Panc1 (cell line): ENCODE data around the gene COL26A1. TPM values are rescaled to one million over a fixed set of nuclear protein-coding genes. Genes with fewer than 3 reads are reported as not detected.
"Not testable (repeated sequence)": the region's sequence is repeated elsewhere in the genome, so short reads cannot be mapped to it uniquely, and the experiment has no call there.

Experiments used
- ATAC-seq: fragments of 200-7000 bp; cut with Tn5 transposase; 2 replicates; pipeline ENCODE4 v1.9.1; 2020; ENCODE audit warnings: mild to moderate bottlenecking, moderate library complexity
- BruUV-seq: library from RNA; stranded (reverse); fragments of 400-500 nt; replicated peaks from 2 replicates; lab custom pipeline; 2021; lab: Mats Ljungman, UMichigan
- CTCF ChIA-PET: fragments of 300-600 bp; sonication (Branson Sonifier 250); formaldehyde crosslinking; loops from one replicate; lab custom pipeline; 2022; ENCODE audit warnings: antibody characterized with exemption; lab: Charles Lee
- POLR2A ChIA-PET: fragments of 300-600 bp; sonication (Branson Sonifier 250); formaldehyde crosslinking; loops from one replicate; lab custom pipeline; 2022; ENCODE audit warnings: antibody characterized with exemption; lab: Charles Lee
- DNase-seq: peaks from one replicate; pipeline ENCODE4 v3.0.0-alpha.2; 2010; ENCODE audit warnings: low read depth, low spot score
- H3K27ac ChIP-seq: 2 replicates; pipeline ENCODE4 v1.5.1; 2011; ENCODE audit warnings: mild to moderate bottlenecking, low read length, inconsistent platforms
- H3K27me3 ChIP-seq: fragments of 200-500 bp; sonication (Bioruptor generic); 2 replicates; pipeline ENCODE4 v1.6.0; 2014; ENCODE audit warnings: low read length, inconsistent platforms; ENCODE audit not compliant: control insufficient read depth, insufficient read depth
- H3K36me3 ChIP-seq: fragments of 200-500 bp; sonication (Bioruptor generic); 2 replicates; pipeline ENCODE4 v1.5.1; 2014; ENCODE audit warnings: inconsistent platforms, mild to moderate bottlenecking, low read length, moderate library complexity; ENCODE audit not compliant: control insufficient read depth, insufficient read depth
- H3K4me1 ChIP-seq: 2 replicates; pipeline ENCODE4 v1.5.1; 2011; ENCODE audit warnings: inconsistent platforms, mild to moderate bottlenecking, low read length, moderate library complexity; ENCODE audit not compliant: control insufficient read depth, insufficient read depth
- H3K4me3 ChIP-seq, 2 experiments: 2 replicates each; pipeline ENCODE4 v1.5.1; 2011 to 2012; ENCODE audit warnings: low read depth in 2 of 2, low read length in 2 of 2, mild to moderate bottlenecking in 2 of 2, inconsistent platforms in 1 of 2, moderate library complexity in 1 of 2
- H3K9me3 ChIP-seq: fragments of 200-500 bp; sonication (Bioruptor generic); 2 replicates; pipeline ENCODE4 v1.5.1; 2014; ENCODE audit warnings: low read depth, mild to moderate bottlenecking, inconsistent platforms, low read length, moderate library complexity; ENCODE audit not compliant: control insufficient read depth, insufficient read depth
- CTCF ChIP-seq: fragments of 450-650 bp; IDR thresholded peaks from 2 replicates; pipeline ENCODE4 v1.5.1; 2017; ENCODE audit warnings: mild to moderate bottlenecking
- POLR2AphosphoS5 ChIP-seq: IDR thresholded peaks from 2 replicates; pipeline ENCODE4 v1.6.1; 2012; ENCODE audit warnings: mild to moderate bottlenecking, low read depth, low read length, moderate library complexity
- REST ChIP-seq, 2 experiments: IDR thresholded peaks; 2 replicates each; pipeline ENCODE4 v1.6.1; 2011 to 2012; ENCODE audit warnings: low read depth in 2 of 2, control low read depth in 1 of 2, low read length in 1 of 2, mild to moderate bottlenecking in 1 of 2, moderate library complexity in 1 of 2; ENCODE audit not compliant: insufficient read depth in 1 of 2
- SIN3A ChIP-seq: IDR thresholded peaks from 2 replicates; pipeline ENCODE4 v1.6.1; 2012; ENCODE audit warnings: low read depth, mild to moderate bottlenecking, low read length, moderate library complexity, borderline replicate concordance; ENCODE audit not compliant: insufficient read depth
- TCF7L2 ChIP-seq: IDR thresholded peaks from 2 replicates; pipeline ENCODE4 v1.6.1; 2011; ENCODE audit warnings: mild to moderate bottlenecking, low read depth, low read length, inconsistent platforms
- in situ Hi-C: cut with HindIII; loops from 2 replicates; pipeline ENCODE4 v1.10.0; 2016; ENCODE audit warnings: low sequenced_read_pairs, low pct_unique_long_range_greater_than_20kb
- intact Hi-C: fragments of 100-400 bp; cut with micrococcal nuclease; formaldehyde crosslinking; loops from one replicate; pipeline ENCODE4 v1.10.0; 2022; ENCODE audit not compliant: unreplicated experiment
- total RNA-seq: library from RNA; stranded (reverse); gene quantifications from one replicate; pipeline ENCODE4 v1.2.1, GENCODE V29; 2021; ENCODE audit not compliant: unreplicated experiment

COL26A1 gene
- total RNA-seq, 1 experiment from 2014 or later = 25.8 TPM

- H3K4me3 ChIP-seq, H3K9me3 ChIP-seq, H3K36me3 ChIP-seq, BruUV-seq, in situ Hi-C loops, DNase-seq, intact Hi-C loops, CTCF ChIA-PET, H3K27me3 ChIP-seq: not testable (repeated sequence)
- peaks cover 32% of the 10 kb centered on the region for H3K4me1 ChIP-seq
- POLR2A ChIA-PET = interaction anchor here (0.6 kb wide), 1 partner anchor 71 kb away, joined by 8 read pairs; no protein-coding TSS in a partner anchor
- H3K27ac ChIP-seq = peak overlapping the region; percentile 88
- ATAC-seq = peak; percentile 7; the same call in 1 of the 2 replicates
Measured at GRCh38 chr7:101486056-101486432, 123.4 kb downstream of the COL26A1 start.

GRCh38 chr7:101486433-101487104, 123.9 kb downstream of the COL26A1 start:
- H3K4me3 ChIP-seq = no peak overlapping the region
- BruUV-seq = no TSS peak
- CTCF ChIA-PET = no interaction called here
- in situ Hi-C loops (no loop called here), intact Hi-C loops (no loop called here)
- H3K36me3 ChIP-seq = no peaks in the 10 kb centered on the region
- TF ChIP-seq SIN3A (no peak), TCF7L2 (peak; percentile 64; the same call in 1 of the 2 replicates), CTCF (no peak)
- no peak for DNase-seq
- no peaks in the 10 kb centered on the region for H3K9me3 ChIP-seq
- no peaks in the 10 kb centered on the region for H3K27me3 ChIP-seq
- POLR2A ChIA-PET = interaction anchor here (0.6 kb wide), 1 partner anchor 72 kb away, joined by 8 read pairs; no protein-coding TSS in a partner anchor
- peak; percentile 78 for ATAC-seq
- peak overlapping the region; percentile 88 for H3K27ac ChIP-seq
- H3K4me1 ChIP-seq = peaks cover 32% of the 10 kb centered on the region

GRCh38 chr7:101487105-101487458, 124.4 kb downstream of the COL26A1 start:
- BruUV-seq = no TSS peak
- Histone ChIP-seq H3K4me1 (peaks cover 32% of the 10 kb centered on the region), H3K4me3 (no peak overlapping the region), H3K27me3 (no peaks in the 10 kb centered on the region), H3K36me3 (no peaks in the 10 kb centered on the region), H3K9me3 (no peaks in the 10 kb centered on the region), H3K27ac (peak overlapping the region; percentile 88)
- in situ Hi-C loops = no loop called here
- CTCF ChIA-PET = no interaction called here
- ATAC-seq = peak; percentile 65
- TF ChIP-seq CTCF = no peak
- no peak for TF ChIP-seq POLR2AphosphoS5
- TF ChIP-seq SIN3A = no peak
- 0 out of 2 replicates have a peak, but pooled peaks have one; percentile 4 for TF ChIP-seq TCF7L2
- TF ChIP-seq REST (IDR thresholded peaks at IDR 0.05; ENCODE audit: insufficient read depth in 1 of 2, low read depth in 2 of 2, low read length in 1 of 2) = no peak
- POLR2A ChIA-PET = no interaction called here
- DNase-seq = no peak
- intact Hi-C loops = no loop called here
